Astrocyte (in vitro differentiated cells and primary cell): ENCODE data around the gene DLL1. TPM values are rescaled to one million over a fixed set of nuclear protein-coding genes. Genes with fewer than 3 reads are reported as not detected.

Experiments used
- DNase-seq: peaks from one replicate; pipeline ENCODE4 v3.0.0-alpha.2; 2010; ENCODE audit warnings: low read depth
- FAIRE-seq: peaks from 2 replicates; lab custom pipeline; 2011; peaks lifted over from hg19 to GRCh38; lab: Jason Lieb, UNC
- H2AFZ ChIP-seq: 2 replicates; pipeline ENCODE4 v1.6.0; 2012; ENCODE audit warnings: low read depth, low read length, inconsistent platforms
- H3K27ac ChIP-seq: 2 replicates; pipeline ENCODE4 v1.5.1; 2011; ENCODE audit warnings: low read depth, low read length, inconsistent platforms
- H3K27me3 ChIP-seq: 2 replicates; pipeline ENCODE4 v1.6.0; 2011; ENCODE audit warnings: low read length, inconsistent platforms; ENCODE audit not compliant: insufficient read depth
- H3K36me3 ChIP-seq: 2 replicates; pipeline ENCODE4 v1.5.1; 2011; ENCODE audit warnings: low read length, inconsistent platforms; ENCODE audit not compliant: insufficient read depth
- H3K4me1 ChIP-seq: 2 replicates; pipeline ENCODE4 v1.5.1; 2011; ENCODE audit warnings: low read length, inconsistent platforms; ENCODE audit not compliant: insufficient read depth
- H3K4me2 ChIP-seq: 2 replicates; pipeline ENCODE4 v1.6.0; 2012; ENCODE audit warnings: low read length, inconsistent platforms
- H3K4me3 ChIP-seq: 2 replicates; pipeline ENCODE4 v1.5.1; 2011; ENCODE audit warnings: low read depth, mild to moderate bottlenecking, low read length, inconsistent platforms; ENCODE audit not compliant: insufficient read depth
- H3K79me2 ChIP-seq: 2 replicates; pipeline ENCODE4 v1.6.0; 2012; ENCODE audit warnings: mild to moderate bottlenecking, low read length, inconsistent platforms; ENCODE audit not compliant: insufficient read depth
- H3K9ac ChIP-seq: 2 replicates; pipeline ENCODE4 v1.6.0; 2012; ENCODE audit warnings: mild to moderate bottlenecking, low read length, inconsistent platforms
- H3K9me3 ChIP-seq: 2 replicates; pipeline ENCODE4 v1.5.1; 2012; ENCODE audit warnings: low read depth, mild to moderate bottlenecking, low read length, inconsistent platforms; ENCODE audit not compliant: insufficient read depth
- H4K20me1 ChIP-seq: 2 replicates; pipeline ENCODE4 v1.6.0; 2012; ENCODE audit warnings: low read length, inconsistent platforms; ENCODE audit not compliant: insufficient read depth
- H3K27ac Mint-ChIP-seq: one replicate; pipeline ENCODE4 v1.8.0; 2021; ENCODE audit warnings: mild to moderate bottlenecking, mixed read lengths; ENCODE audit not compliant: unreplicated experiment
- H3K27me3 Mint-ChIP-seq: one replicate; pipeline ENCODE4 v1.8.0; 2021; ENCODE audit warnings: low read depth, mixed read lengths; ENCODE audit not compliant: unreplicated experiment
- H3K36me3 Mint-ChIP-seq: one replicate; pipeline ENCODE4 v1.8.0; 2021; ENCODE audit warnings: low read depth, mixed read lengths; ENCODE audit not compliant: unreplicated experiment
- H3K4me1 Mint-ChIP-seq: one replicate; pipeline ENCODE4 v1.8.0; 2021; ENCODE audit warnings: low read depth, mixed read lengths; ENCODE audit not compliant: unreplicated experiment
- H3K4me3 Mint-ChIP-seq: one replicate; pipeline ENCODE4 v1.8.0; 2021; ENCODE audit warnings: mild to moderate bottlenecking, moderate library complexity, mixed read lengths; ENCODE audit not compliant: unreplicated experiment
- H3K9me3 Mint-ChIP-seq: one replicate; pipeline ENCODE4 v1.8.0; 2021; ENCODE audit warnings: mild to moderate bottlenecking, mixed read lengths; ENCODE audit not compliant: unreplicated experiment
- CTCF ChIP-seq: IDR thresholded peaks from 2 replicates; pipeline ENCODE4 v1.5.1; 2011; ENCODE audit warnings: low read depth, mild to moderate bottlenecking, inconsistent platforms, low read length, moderate library complexity; ENCODE audit not compliant: insufficient read depth
- EZH2 ChIP-seq: IDR thresholded peaks from 2 replicates; pipeline ENCODE4 v1.6.1; 2012; ENCODE audit warnings: mild to moderate bottlenecking, low read length, inconsistent platforms; ENCODE audit not compliant: insufficient read depth
- total RNA-seq: library from RNA; stranded (reverse); gene quantifications from 2 replicates; pipeline ENCODE4 v1.2.1, GENCODE V29; 2021

The DLL1 gene
- total RNA-seq, 1 donor from 2014 or later: 1.6 TPM

DNA sequence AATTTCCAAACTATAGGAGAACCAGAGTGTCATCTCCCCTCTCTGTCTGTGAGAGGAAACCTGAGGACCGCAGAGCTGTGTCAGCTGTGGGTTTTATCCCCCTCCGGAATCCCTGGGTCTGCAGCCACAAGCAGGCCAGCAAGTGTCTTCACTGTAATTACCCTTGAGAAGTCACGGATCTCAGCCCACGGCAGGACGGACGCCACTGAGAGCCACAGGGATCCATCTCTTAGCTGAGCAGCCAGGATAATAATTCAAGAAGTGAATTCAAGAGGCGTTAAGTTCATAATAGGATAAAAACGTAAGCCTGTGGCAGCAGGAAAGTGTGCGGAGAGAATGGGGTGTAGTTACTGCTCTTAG is 37.0 kb downstream of the DLL1 start:
- H3K27me3 ChIP-seq: no peaks in the 10 kb centered on the region
- no peak overlapping the region for H3K4me3 Mint-ChIP-seq
- peaks cover 60% of the 10 kb centered on the region for H3K27me3 Mint-ChIP-seq
- no peaks in the 10 kb centered on the region for H3K79me2 ChIP-seq
- no peak for FAIRE-seq
- no peaks in the 10 kb centered on the region for H3K4me1 ChIP-seq
- no peaks in the 10 kb centered on the region for H4K20me1 ChIP-seq
- H3K27ac Mint-ChIP-seq: no peak overlapping the region
- H3K4me1 Mint-ChIP-seq: peaks cover 11% of the 10 kb centered on the region
- no peak overlapping the region for H3K27ac ChIP-seq
- peaks cover 4% of the 10 kb centered on the region for H3K9me3 Mint-ChIP-seq
- no peak for TF ChIP-seq EZH2
- no peak for TF ChIP-seq CTCF
- no peak for DNase-seq
- H3K9me3 ChIP-seq: no peaks in the 10 kb centered on the region
- no peak overlapping the region for H3K4me3 ChIP-seq
- no peak overlapping the region for H3K4me2 ChIP-seq
- no peaks in the 10 kb centered on the region for H3K36me3 ChIP-seq
- no peak overlapping the region for H2AFZ ChIP-seq
- no peak overlapping the region for H3K9ac ChIP-seq
- H3K36me3 Mint-ChIP-seq: no peaks in the 10 kb centered on the region

DNA sequence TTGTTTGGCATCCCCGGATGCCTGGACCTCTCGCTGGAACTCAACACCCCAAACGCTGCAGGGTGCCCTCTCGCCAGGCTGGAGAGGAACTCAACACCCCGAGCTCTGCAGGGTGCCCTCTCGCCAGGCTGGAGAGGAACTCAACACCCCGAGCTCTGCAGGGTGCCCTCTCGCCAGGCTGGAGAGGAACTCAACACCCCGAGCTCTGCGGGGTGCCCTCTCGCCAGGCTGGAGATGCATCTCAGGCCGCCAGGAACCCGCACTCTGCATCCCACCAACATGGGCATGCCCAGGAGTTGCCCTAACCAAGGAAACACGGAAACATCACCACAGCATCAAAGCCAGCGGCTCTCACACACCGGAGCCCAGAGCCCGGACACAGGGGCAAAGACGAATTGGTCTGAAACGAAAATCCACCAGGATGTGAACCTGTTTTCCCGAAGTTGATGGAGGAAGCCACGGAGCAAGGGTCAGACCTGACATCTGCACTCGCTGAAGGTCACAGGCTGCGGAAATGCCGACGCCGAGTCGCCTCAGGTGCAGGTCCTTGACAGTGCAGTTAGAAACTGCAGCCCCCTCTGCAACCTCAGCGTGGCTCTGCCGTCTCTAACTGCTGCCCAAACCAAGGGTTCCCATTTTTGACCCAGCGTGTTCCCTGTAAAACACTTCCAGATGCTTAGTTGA is 37.5 kb downstream of the DLL1 start:
- no peaks in the 10 kb centered on the region for H3K9me3 ChIP-seq
- no peak overlapping the region for H3K4me2 ChIP-seq
- H2AFZ ChIP-seq: no peak overlapping the region
- H3K27ac ChIP-seq: no peak overlapping the region
- TF ChIP-seq EZH2 (no peak), CTCF (no peak)
- no peaks in the 10 kb centered on the region for H3K4me1 ChIP-seq
- peaks cover 58% of the 10 kb centered on the region for H3K27me3 Mint-ChIP-seq
- no peaks in the 10 kb centered on the region for H3K79me2 ChIP-seq
- no peaks in the 10 kb centered on the region for H3K36me3 Mint-ChIP-seq
- H3K27me3 ChIP-seq: no peaks in the 10 kb centered on the region
- H3K27ac Mint-ChIP-seq: no peak overlapping the region
- H3K9me3 Mint-ChIP-seq: peaks cover 4% of the 10 kb centered on the region
- no peak overlapping the region for H3K9ac ChIP-seq
- no peaks in the 10 kb centered on the region for H3K36me3 ChIP-seq
- H3K4me3 Mint-ChIP-seq: no peak overlapping the region
- FAIRE-seq (no peak), DNase-seq (no peak)
- H3K4me1 Mint-ChIP-seq: peaks cover 11% of the 10 kb centered on the region
- no peak overlapping the region for H3K4me3 ChIP-seq
- no peaks in the 10 kb centered on the region for H4K20me1 ChIP-seq
